Raji (cell line): ENCODE data around the gene DNAI1.

ENCODE experiments used
- POLR2A ChIP-seq: IDR thresholded peaks from 2 replicates; pipeline ENCODE4 v1.6.1; 2011; ENCODE audit warnings: low read depth, low read length, control low read depth; ENCODE audit not compliant: insufficient read depth

Gene DNAI1

GRCh38 chr9:34555936-34556525 is 97.4 kb downstream of the DNAI1 start:
- TF ChIP-seq POLR2A = no peak

GRCh38 chr9:34556949-34557348 is 98.3 kb downstream of the DNAI1 start:
- no peak for TF ChIP-seq POLR2A

GRCh38 chr9:34557426-34558321 is 99.1 kb downstream of the DNAI1 start:
- no peak for TF ChIP-seq POLR2A

- no peak for TF ChIP-seq POLR2A
These were observed 99.8 kb downstream of the DNAI1 start for GRCh38 chr9:34558364-34558763.

- no peak for TF ChIP-seq POLR2A
These were observed 100.5 kb downstream of the DNAI1 start for GRCh38 chr9:34558919-34559623.

- TF ChIP-seq POLR2A = no peak
These were observed 101.2 kb downstream of the DNAI1 start for GRCh38 chr9:34559624-34560455.

GRCh38 chr9:34560599-34561214 is 102.1 kb downstream of the DNAI1 start:
- no peak for TF ChIP-seq POLR2A

- no peak for TF ChIP-seq POLR2A
These were observed 103.6 kb downstream of the DNAI1 start for GRCh38 chr9:34562135-34562745.

- TF ChIP-seq POLR2A = no peak
These were observed 104.7 kb downstream of the DNAI1 start for GRCh38 chr9:34563262-34563661.

GRCh38 chr9:34564617-34565016 is 106.0 kb downstream of the DNAI1 start:
- no peak for TF ChIP-seq POLR2A

- no peak for TF ChIP-seq POLR2A
These were observed 107.3 kb downstream of the DNAI1 start for GRCh38 chr9:34565856-34566255.

GRCh38 chr9:34566322-34566721 is 107.7 kb downstream of the DNAI1 start:
- TF ChIP-seq POLR2A = no peak

- TF ChIP-seq POLR2A = no peak
These were observed 108.4 kb downstream of the DNAI1 start for GRCh38 chr9:34566972-34567371.

GRCh38 chr9:34568133-34568532 is 109.5 kb downstream of the DNAI1 start:
- TF ChIP-seq POLR2A = no peak
